SK-N-SH (cell line): Measurements from ENCODE around the gene SMIM44. TPM values are rescaled to one million over a fixed set of nuclear protein-coding genes. Genes with fewer than 3 reads are reported as not detected.

Experiments used
- CTCF ChIA-PET: fragments of 300-600, 350-600 bp; formaldehyde crosslinking; extraction: SDS; loops from one replicate; lab custom pipeline; 2021; lab: Yijun Ruan, JAX
- POLR2A ChIA-PET: fragments of 350-600 bp; sonication (Branson Sonifier 250); formaldehyde crosslinking; extraction: SDS; loops from one replicate; lab custom pipeline; 2020; ENCODE audit warnings: antibody characterized with exemption, inconsistent platforms; lab: Yijun Ruan, JAX
- DNase-seq: peaks from one replicate; pipeline ENCODE4 v3.0.0; 2012
- H2AFZ ChIP-seq: fragments of 200-600 bp; sonication (generic); 2 replicates; pipeline ENCODE4 v1.8.1; 2016; ENCODE audit warnings: antibody characterized with exemption, mild to moderate bottlenecking, low read depth
- H3F3A ChIP-seq: fragments of 200-600 bp; sonication (generic); replicated peaks from 2 replicates; pipeline ENCODE3; 2016; ENCODE audit warnings: antibody characterized with exemption, mild to moderate bottlenecking; ENCODE audit not compliant: insufficient read depth
- H3K27ac ChIP-seq, 2 experiments: fragments of 200-500 bp in 1 of 2; fragments of 200-600 bp in 1 of 2; sonication (Bioruptor generic) in 1 of 2; sonication (generic), shearing (Covaris generic) in 1 of 2; 2 replicates each; pipeline versions ENCODE4 v1.5.1 to v1.6.1; 2014 to 2016; ENCODE audit warnings: low read depth in 2 of 2, inconsistent platforms in 1 of 2, low read length in 1 of 2, mild to moderate bottlenecking in 1 of 2, mixed read lengths in 1 of 2
- H3K27me3 ChIP-seq: fragments of 200-600 bp; sonication (generic), shearing (Covaris generic); 2 replicates; pipeline ENCODE4 v1.6.1; 2016; ENCODE audit warnings: mixed run types; ENCODE audit not compliant: insufficient read depth
- H3K36me3 ChIP-seq, 2 experiments: fragments of 200-500 bp in 1 of 2; fragments of 200-600 bp in 1 of 2; sonication (Bioruptor generic) in 1 of 2; sonication (generic) in 1 of 2; replicated peaks in 1 of 2; 2 replicates each; pipeline versions ENCODE3 to v1.5.1; 2014 to 2016; ENCODE audit warnings: low read length in 1 of 2, mild to moderate bottlenecking in 1 of 2; ENCODE audit not compliant: insufficient read depth in 2 of 2, control insufficient read depth in 1 of 2
- H3K4me1 ChIP-seq, 2 experiments: fragments of 200-500 bp in 1 of 2; fragments of 200-600 bp in 1 of 2; sonication (Bioruptor generic) in 1 of 2; sonication (generic), shearing (Covaris generic) in 1 of 2; 2 replicates each; pipeline versions ENCODE4 v1.5.1 to v1.6.1; 2014 to 2016; ENCODE audit warnings: low read depth in 1 of 2, low read length in 1 of 2, mixed run types in 1 of 2; ENCODE audit not compliant: insufficient read depth in 2 of 2, control insufficient read depth in 1 of 2
- H3K4me2 ChIP-seq: fragments of 200-600 bp; sonication (generic), shearing (Covaris generic); 2 replicates; pipeline ENCODE4 v1.6.1; 2017; ENCODE audit warnings: mixed run types
- H3K4me3 ChIP-seq, 2 experiments: fragments of 200-500 bp in 1 of 2; fragments of 200-600 bp in 1 of 2; sonication (Bioruptor generic) in 1 of 2; sonication (generic), shearing (Covaris generic) in 1 of 2; 2 replicates each; pipeline versions ENCODE4 v1.5.1 to v1.8.1; 2014 to 2016; ENCODE audit warnings: low read depth in 2 of 2, inconsistent platforms in 1 of 2, low read length in 1 of 2, mild to moderate bottlenecking in 1 of 2, mixed read lengths in 1 of 2, moderate library complexity in 1 of 2
- H3K79me2 ChIP-seq: fragments of 200-600 bp; sonication (generic); 2 replicates; pipeline ENCODE4 v1.8.1; 2017; ENCODE audit warnings: mild to moderate bottlenecking; ENCODE audit not compliant: insufficient read depth
- H3K9ac ChIP-seq: fragments of 200-600 bp; sonication (generic); 2 replicates; pipeline ENCODE4 v1.6.1; 2017; ENCODE audit warnings: mixed run types
- H3K9me2 ChIP-seq: fragments of 200-600 bp; sonication (generic); 2 replicates; pipeline ENCODE4 v1.6.1; 2017; ENCODE audit warnings: mixed run types
- H3K9me3 ChIP-seq: fragments of 200-600 bp; sonication (generic); 2 replicates; pipeline ENCODE4 v1.6.1; 2017; ENCODE audit warnings: mixed run types, mild to moderate bottlenecking, moderate library complexity
- H4K20me1 ChIP-seq: fragments of 200-600 bp; sonication (generic); 2 replicates; pipeline ENCODE4 v1.6.1; 2017; ENCODE audit warnings: mild to moderate bottlenecking, mixed run types; ENCODE audit not compliant: insufficient read depth
- CHD2 ChIP-seq: fragments of 150-350 bp; IDR thresholded peaks from 2 replicates; pipeline ENCODE4 v1.6.1; 2018; ENCODE audit warnings: low read length; ENCODE audit not compliant: partially characterized antibody
- ELF1 ChIP-seq: IDR thresholded peaks from 2 replicates; pipeline ENCODE4 v1.4.0; 2012
- FOSL2 ChIP-seq: IDR thresholded peaks from 2 replicates; pipeline ENCODE4 v1.4.0; 2012; ENCODE audit warnings: low read depth, mild to moderate bottlenecking, moderate library complexity, borderline replicate concordance
- GABPA ChIP-seq: IDR thresholded peaks from 2 replicates; pipeline ENCODE4 v1.4.0; 2012; ENCODE audit warnings: low read depth, mild to moderate bottlenecking
- GATA2 ChIP-seq: sonication (generic); formaldehyde crosslinking; IDR thresholded peaks from 2 replicates; pipeline ENCODE4 v1.5.0; 2020; ENCODE audit warnings: mild to moderate bottlenecking, missing genetic modification reagents
- JUND ChIP-seq: IDR thresholded peaks from 2 replicates; pipeline ENCODE4 v1.4.0; 2012
- MAX ChIP-seq: IDR thresholded peaks from 2 replicates; pipeline ENCODE4 v1.4.0; 2012; ENCODE audit warnings: low read depth
- MEF2A ChIP-seq: IDR thresholded peaks from 2 replicates; pipeline ENCODE4 v1.4.0; 2012; ENCODE audit warnings: low read depth, borderline replicate concordance
- MXI1 ChIP-seq: IDR thresholded peaks from 2 replicates; pipeline ENCODE4 v1.6.1; 2012; ENCODE audit warnings: mild to moderate bottlenecking, low read depth, low read length, improper control_type of control experiment
- NRF1 ChIP-seq: IDR thresholded peaks from 2 replicates; pipeline ENCODE4 v1.6.1; 2012; ENCODE audit warnings: low read depth, mild to moderate bottlenecking, low read length
- RAD21 ChIP-seq: IDR thresholded peaks from 2 replicates; pipeline ENCODE4 v1.6.1; 2012; ENCODE audit warnings: mild to moderate bottlenecking, low read length
- REST ChIP-seq: IDR thresholded peaks from 2 replicates; pipeline ENCODE4 v1.6.1; 2012; ENCODE audit warnings: mild to moderate bottlenecking, low read depth, low read length, moderate library complexity
- RFX5 ChIP-seq: IDR thresholded peaks from 2 replicates; pipeline ENCODE4 v1.6.1; 2012; ENCODE audit warnings: mild to moderate bottlenecking, improper control_type of control experiment, low read length
- SIN3A ChIP-seq: IDR thresholded peaks from 2 replicates; pipeline ENCODE4 v1.6.1; 2012; ENCODE audit warnings: low read depth, mild to moderate bottlenecking, low read length, moderate library complexity, borderline replicate concordance
- SMC3 ChIP-seq: IDR thresholded peaks from 2 replicates; pipeline ENCODE4 v1.6.1; 2012; ENCODE audit warnings: low read depth, low read length, improper control_type of control experiment
- YY1 ChIP-seq: IDR thresholded peaks from 2 replicates; pipeline ENCODE4 v1.4.0; 2012; ENCODE audit warnings: low read depth, mild to moderate bottlenecking
- WGBS: methylation state at CpG from one replicate; pipeline ENCODE4 v1.1.6; 2017; ENCODE audit warnings: low lambda C conversion rate; 5-methylcytosine and 5-hydroxymethylcytosine counted together
- polyA plus RNA-seq, 3 experiments: library from polyadenylated mRNA; depleted of rRNA; stranded (reverse); fragments of >200 nt; gene quantifications; 2 replicates each; pipeline ENCODE4 v1.2.3, GENCODE V29; 2012
- TF ChIP-seq, protein P1 (sequence below): fragments of 200-600 bp; sonication (generic); IDR thresholded peaks from 2 replicates; pipeline ENCODE4 v1.6.1; 2017; ENCODE audit warnings: antibody characterized with exemption, mild to moderate bottlenecking, moderate library complexity
- TF ChIP-seq, protein P2 (sequence below): IDR thresholded peaks from 2 replicates; pipeline ENCODE4 v1.4.0; 2012; ENCODE audit warnings: low read depth, borderline replicate concordance

Gene SMIM44
- polyA plus RNA-seq, 1 of the 3 experiments (the other 2 are of a cell fraction), result not detected

- H3K27me3 ChIP-seq, result no peaks in the 10 kb centered on the region
- POLR2A ChIA-PET, result no interaction called here
- H3K9me3 ChIP-seq, result no peaks in the 10 kb centered on the region
- H3K4me3 ChIP-seq, result no peak overlapping the region
- TF ChIP-seq REST (no peak), JUND (no peak), SMC3 (peak; percentile 29; the same call in 1 of the 2 replicates), RAD21 (peak; percentile 50), MEF2A (no peak), GATA2 (no peak)
- TF ChIP-seq, protein P1, sequence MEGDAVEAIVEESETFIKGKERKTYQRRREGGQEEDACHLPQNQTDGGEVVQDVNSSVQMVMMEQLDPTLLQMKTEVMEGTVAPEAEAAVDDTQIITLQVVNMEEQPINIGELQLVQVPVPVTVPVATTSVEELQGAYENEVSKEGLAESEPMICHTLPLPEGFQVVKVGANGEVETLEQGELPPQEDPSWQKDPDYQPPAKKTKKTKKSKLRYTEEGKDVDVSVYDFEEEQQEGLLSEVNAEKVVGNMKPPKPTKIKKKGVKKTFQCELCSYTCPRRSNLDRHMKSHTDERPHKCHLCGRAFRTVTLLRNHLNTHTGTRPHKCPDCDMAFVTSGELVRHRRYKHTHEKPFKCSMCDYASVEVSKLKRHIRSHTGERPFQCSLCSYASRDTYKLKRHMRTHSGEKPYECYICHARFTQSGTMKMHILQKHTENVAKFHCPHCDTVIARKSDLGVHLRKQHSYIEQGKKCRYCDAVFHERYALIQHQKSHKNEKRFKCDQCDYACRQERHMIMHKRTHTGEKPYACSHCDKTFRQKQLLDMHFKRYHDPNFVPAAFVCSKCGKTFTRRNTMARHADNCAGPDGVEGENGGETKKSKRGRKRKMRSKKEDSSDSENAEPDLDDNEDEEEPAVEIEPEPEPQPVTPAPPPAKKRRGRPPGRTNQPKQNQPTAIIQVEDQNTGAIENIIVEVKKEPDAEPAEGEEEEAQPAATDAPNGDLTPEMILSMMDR, result peak; percentile 45
- peaks cover 0 to 41% of the 10 kb centered on the region in 2 experiments; a peak in 1 of 4 replicates for H3K4me1 ChIP-seq
- H3K79me2 ChIP-seq, result peaks cover 54% of the 10 kb centered on the region
- H3F3A ChIP-seq, result peaks cover 8% of the 10 kb centered on the region
- peak overlapping the region in 1 of 2 experiments; percentile 1; a peak in 1 of 4 replicates for H3K27ac ChIP-seq
- peaks cover 12% of the 10 kb centered on the region; the same call in 1 of the 2 replicates for H4K20me1 ChIP-seq
- no peak overlapping the region for H3K4me2 ChIP-seq
- no peaks in the 10 kb centered on the region for H3K9me2 ChIP-seq
- peaks cover 16 to 23% of the 10 kb centered on the region in 2 experiments for H3K36me3 ChIP-seq
- no peak overlapping the region for H2AFZ ChIP-seq
- no peak overlapping the region for H3K9ac ChIP-seq
- WGBS, result 89% methylated on average over 12 of the region's 13 CpGs
- CTCF ChIA-PET, result interaction anchor here (0.6 to 2.9 kb wide), 10 partner anchors 9 to 110 kb away, joined by 3 to 20 read pairs (median 4); no protein-coding TSS in a partner anchor
- DNase-seq, result peak; percentile 67
Measured at GRCh38 chr19:3440082-3440481, 43.2 kb downstream of the SMIM44 start.

- peak overlapping the region; percentile 91 to 95 for H3K27ac ChIP-seq
- no peaks in the 10 kb centered on the region for H3K9me2 ChIP-seq
- H3K4me2 ChIP-seq, result peak overlapping the region; percentile 79
- DNase-seq, result peak; percentile 97
- peaks cover 0 to 8% of the 10 kb centered on the region in 2 experiments; a peak in 1 of 4 replicates for H3K4me1 ChIP-seq
- H3K9me3 ChIP-seq, result no peaks in the 10 kb centered on the region
- H3K36me3 ChIP-seq, result peaks cover 15 to 24% of the 10 kb centered on the region in 2 experiments
- ChIA-PET POLR2A (interaction anchor here (1.6 kb wide), 1 partner anchor 12 kb away, joined by 5 read pairs; no protein-coding TSS in a partner anchor), CTCF (interaction anchor here (0.7 kb wide), 1 partner anchor 22 kb away, joined by 3 read pairs; no protein-coding TSS in a partner anchor)
- H2AFZ ChIP-seq, result peak overlapping the region; percentile 89
- H4K20me1 ChIP-seq, result peaks cover 3% of the 10 kb centered on the region; the same call in 1 of the 2 replicates
- H3K79me2 ChIP-seq, result peaks cover 41% of the 10 kb centered on the region
- H3K27me3 ChIP-seq, result no peaks in the 10 kb centered on the region
- peak overlapping the region; percentile 48 to 58 for H3K4me3 ChIP-seq
- H3F3A ChIP-seq, result no peaks in the 10 kb centered on the region
- peak overlapping the region; percentile 63; the same call in 1 of the 2 replicates for H3K9ac ChIP-seq
- WGBS, result 11% methylated on average over 15 of the region's 67 CpGs
- TF ChIP-seq NRF1 (peak; percentile 56; the same call in 1 of the 2 replicates), YY1 (peak; percentile 68), CHD2 (peak; percentile 98), GABPA (peak; percentile 93), FOSL2 (peak; percentile 90), MXI1 (peak; percentile 85), MAX (peak; percentile 91), ELF1 (peak; percentile 89), SIN3A (peak; percentile 7; the same call in 1 of the 2 replicates), RFX5 (no peak)
- TF ChIP-seq, protein P2, sequence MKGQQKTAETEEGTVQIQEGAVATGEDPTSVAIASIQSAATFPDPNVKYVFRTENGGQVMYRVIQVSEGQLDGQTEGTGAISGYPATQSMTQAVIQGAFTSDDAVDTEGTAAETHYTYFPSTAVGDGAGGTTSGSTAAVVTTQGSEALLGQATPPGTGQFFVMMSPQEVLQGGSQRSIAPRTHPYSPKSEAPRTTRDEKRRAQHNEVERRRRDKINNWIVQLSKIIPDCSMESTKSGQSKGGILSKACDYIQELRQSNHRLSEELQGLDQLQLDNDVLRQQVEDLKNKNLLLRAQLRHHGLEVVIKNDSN, result no peak; the same call in 1 of the 2 replicates
Measured at GRCh38 chr19:3434630-3435553, 48.3 kb downstream of the SMIM44 start.
